SK-N-SH (cell line): ENCODE measurements around the gene IFNL3. TPM values are rescaled to one million over a fixed set of nuclear protein-coding genes. Genes with fewer than 3 reads are reported as not detected.

ENCODE experiments used
- CTCF ChIA-PET: fragments of 300-600, 350-600 bp; formaldehyde crosslinking; extraction: SDS; loops from one replicate; lab custom pipeline; 2021; lab: Yijun Ruan, JAX
- POLR2A ChIA-PET: fragments of 350-600 bp; sonication (Branson Sonifier 250); formaldehyde crosslinking; extraction: SDS; loops from one replicate; lab custom pipeline; 2020; ENCODE audit warnings: antibody characterized with exemption, inconsistent platforms; lab: Yijun Ruan, JAX
- DNase-seq: peaks from one replicate; pipeline ENCODE4 v3.0.0; 2012
- H2AFZ ChIP-seq: fragments of 200-600 bp; sonication (generic); 2 replicates; pipeline ENCODE4 v1.8.1; 2016; ENCODE audit warnings: antibody characterized with exemption, mild to moderate bottlenecking, low read depth
- H3F3A ChIP-seq: fragments of 200-600 bp; sonication (generic); replicated peaks from 2 replicates; pipeline ENCODE3; 2016; ENCODE audit warnings: antibody characterized with exemption, mild to moderate bottlenecking; ENCODE audit not compliant: insufficient read depth
- H3K27ac ChIP-seq, 2 experiments: fragments of 200-500 bp in 1 of 2; fragments of 200-600 bp in 1 of 2; sonication (Bioruptor generic) in 1 of 2; sonication (generic), shearing (Covaris generic) in 1 of 2; 2 replicates each; pipeline versions ENCODE4 v1.5.1 to v1.6.1; 2014 to 2016; ENCODE audit warnings: low read depth in 2 of 2, inconsistent platforms in 1 of 2, low read length in 1 of 2, mild to moderate bottlenecking in 1 of 2, mixed read lengths in 1 of 2
- H3K27me3 ChIP-seq: fragments of 200-600 bp; sonication (generic), shearing (Covaris generic); 2 replicates; pipeline ENCODE4 v1.6.1; 2016; ENCODE audit warnings: mixed run types; ENCODE audit not compliant: insufficient read depth
- H3K36me3 ChIP-seq, 2 experiments: fragments of 200-500 bp in 1 of 2; fragments of 200-600 bp in 1 of 2; sonication (Bioruptor generic) in 1 of 2; sonication (generic) in 1 of 2; replicated peaks in 1 of 2; 2 replicates each; pipeline versions ENCODE3 to v1.5.1; 2014 to 2016; ENCODE audit warnings: low read length in 1 of 2, mild to moderate bottlenecking in 1 of 2; ENCODE audit not compliant: insufficient read depth in 2 of 2, control insufficient read depth in 1 of 2
- H3K4me1 ChIP-seq, 2 experiments: fragments of 200-500 bp in 1 of 2; fragments of 200-600 bp in 1 of 2; sonication (Bioruptor generic) in 1 of 2; sonication (generic), shearing (Covaris generic) in 1 of 2; 2 replicates each; pipeline versions ENCODE4 v1.5.1 to v1.6.1; 2014 to 2016; ENCODE audit warnings: low read depth in 1 of 2, low read length in 1 of 2, mixed run types in 1 of 2; ENCODE audit not compliant: insufficient read depth in 2 of 2, control insufficient read depth in 1 of 2
- H3K4me2 ChIP-seq: fragments of 200-600 bp; sonication (generic), shearing (Covaris generic); 2 replicates; pipeline ENCODE4 v1.6.1; 2017; ENCODE audit warnings: mixed run types
- H3K4me3 ChIP-seq, 2 experiments: fragments of 200-500 bp in 1 of 2; fragments of 200-600 bp in 1 of 2; sonication (Bioruptor generic) in 1 of 2; sonication (generic), shearing (Covaris generic) in 1 of 2; 2 replicates each; pipeline versions ENCODE4 v1.5.1 to v1.8.1; 2014 to 2016; ENCODE audit warnings: low read depth in 2 of 2, inconsistent platforms in 1 of 2, low read length in 1 of 2, mild to moderate bottlenecking in 1 of 2, mixed read lengths in 1 of 2, moderate library complexity in 1 of 2
- H3K79me2 ChIP-seq: fragments of 200-600 bp; sonication (generic); 2 replicates; pipeline ENCODE4 v1.8.1; 2017; ENCODE audit warnings: mild to moderate bottlenecking; ENCODE audit not compliant: insufficient read depth
- H3K9ac ChIP-seq: fragments of 200-600 bp; sonication (generic); 2 replicates; pipeline ENCODE4 v1.6.1; 2017; ENCODE audit warnings: mixed run types
- H3K9me2 ChIP-seq: fragments of 200-600 bp; sonication (generic); 2 replicates; pipeline ENCODE4 v1.6.1; 2017; ENCODE audit warnings: mixed run types
- H3K9me3 ChIP-seq: fragments of 200-600 bp; sonication (generic); 2 replicates; pipeline ENCODE4 v1.6.1; 2017; ENCODE audit warnings: mixed run types, mild to moderate bottlenecking, moderate library complexity
- H4K20me1 ChIP-seq: fragments of 200-600 bp; sonication (generic); 2 replicates; pipeline ENCODE4 v1.6.1; 2017; ENCODE audit warnings: mild to moderate bottlenecking, mixed run types; ENCODE audit not compliant: insufficient read depth
- CTCF ChIP-seq: fragments of 200-600 bp; sonication (generic); IDR thresholded peaks from 2 replicates; pipeline ENCODE4 v1.6.1; 2017; ENCODE audit warnings: antibody characterized with exemption, mild to moderate bottlenecking, moderate library complexity
- EP300 ChIP-seq, 2 experiments: IDR thresholded peaks; 2 replicates each; pipeline versions ENCODE4 v1.4.0 to v1.6.1; 2012; ENCODE audit warnings: borderline replicate concordance in 1 of 2, low read depth in 1 of 2, low read length in 1 of 2
- FOSL2 ChIP-seq: IDR thresholded peaks from 2 replicates; pipeline ENCODE4 v1.4.0; 2012; ENCODE audit warnings: low read depth, mild to moderate bottlenecking, moderate library complexity, borderline replicate concordance
- FOXJ3 ChIP-seq: sonication (generic); formaldehyde crosslinking; IDR thresholded peaks from 2 replicates; pipeline ENCODE4 v1.5.1; 2020; ENCODE audit warnings: mild to moderate bottlenecking, missing genetic modification reagents
- GATA2 ChIP-seq: sonication (generic); formaldehyde crosslinking; IDR thresholded peaks from 2 replicates; pipeline ENCODE4 v1.5.0; 2020; ENCODE audit warnings: mild to moderate bottlenecking, missing genetic modification reagents
- MAX ChIP-seq: IDR thresholded peaks from 2 replicates; pipeline ENCODE4 v1.4.0; 2012; ENCODE audit warnings: low read depth
- NFIC ChIP-seq: IDR thresholded peaks from 2 replicates; pipeline ENCODE4 v1.4.0; 2012; ENCODE audit warnings: borderline replicate concordance
- PBX3 ChIP-seq: IDR thresholded peaks from 2 replicates; pipeline ENCODE4; 2012
- POLR2AphosphoS5 ChIP-seq: IDR thresholded peaks from 2 replicates; pipeline ENCODE4 v1.6.1; 2012; ENCODE audit warnings: low read depth, low read length
- REST ChIP-seq: IDR thresholded peaks from 2 replicates; pipeline ENCODE4 v1.6.1; 2012; ENCODE audit warnings: mild to moderate bottlenecking, low read depth, low read length, moderate library complexity
- RFX5 ChIP-seq: IDR thresholded peaks from 2 replicates; pipeline ENCODE4 v1.6.1; 2012; ENCODE audit warnings: mild to moderate bottlenecking, improper control_type of control experiment, low read length
- SIN3A ChIP-seq: IDR thresholded peaks from 2 replicates; pipeline ENCODE4 v1.6.1; 2012; ENCODE audit warnings: low read depth, mild to moderate bottlenecking, low read length, moderate library complexity, borderline replicate concordance
- TEAD4 ChIP-seq: IDR thresholded peaks from 2 replicates; pipeline ENCODE4 v1.4.0; 2012; ENCODE audit warnings: mild to moderate bottlenecking, borderline replicate concordance; ENCODE audit not compliant: insufficient read depth
- USF1 ChIP-seq: IDR thresholded peaks from 2 replicates; pipeline ENCODE4 v1.4.0; 2012; ENCODE audit warnings: low read depth, borderline replicate concordance
- USF2 ChIP-seq: fragments of 150-350 bp; IDR thresholded peaks from 2 replicates; pipeline ENCODE4 v1.6.1; 2017; ENCODE audit warnings: antibody characterized with exemption, low read length, low read depth, borderline replicate concordance
- YY1 ChIP-seq: IDR thresholded peaks from 2 replicates; pipeline ENCODE4 v1.4.0; 2012; ENCODE audit warnings: low read depth, mild to moderate bottlenecking
- ZBTB33 ChIP-seq: IDR thresholded peaks from 2 replicates; pipeline ENCODE4 v1.4.0; 2012; ENCODE audit warnings: low read depth, borderline replicate concordance
- WGBS: methylation state at CpG from one replicate; pipeline ENCODE4 v1.1.6; 2017; ENCODE audit warnings: low lambda C conversion rate; 5-methylcytosine and 5-hydroxymethylcytosine counted together
- polyA plus RNA-seq, 3 experiments: library from polyadenylated mRNA; depleted of rRNA; stranded (reverse); fragments of >200 nt; gene quantifications; 2 replicates each; pipeline ENCODE4 v1.2.3, GENCODE V29; 2012

Gene IFNL3
- polyA plus RNA-seq, 1 of the 3 experiments (the other 2 are of a cell fraction): not detected

- H3K27ac ChIP-seq: no peak overlapping the region
- H2AFZ ChIP-seq: no peak overlapping the region
- no peaks in the 10 kb centered on the region for H3F3A ChIP-seq
- H3K36me3 ChIP-seq: no peaks in the 10 kb centered on the region
- H3K79me2 ChIP-seq: no peaks in the 10 kb centered on the region
- 53% methylated on average over 19 of the region's 22 CpGs for WGBS
- H3K9me3 ChIP-seq: no peaks in the 10 kb centered on the region
- POLR2A ChIA-PET: no interaction called here
- H3K4me2 ChIP-seq: no peak overlapping the region
- H3K4me1 ChIP-seq: no peaks in the 10 kb centered on the region
- DNase-seq: no peak
- H3K27me3 ChIP-seq: no peaks in the 10 kb centered on the region; the same call in 1 of the 2 replicates
- H3K9me2 ChIP-seq: no peaks in the 10 kb centered on the region
- CTCF ChIA-PET: interaction anchor here (1.2 kb wide), 1 partner anchor 89 kb away, joined by 4 read pairs; no protein-coding TSS in a partner anchor
- H4K20me1 ChIP-seq: no peaks in the 10 kb centered on the region
- TF ChIP-seq USF2: no peak
- no peak for TF ChIP-seq PBX3
- no peak for TF ChIP-seq GATA2 (CRISPR knock-in tag)
- no peak for TF ChIP-seq FOXJ3 (CRISPR knock-in tag)
- TF ChIP-seq REST: no peak
- TF ChIP-seq EP300 (IDR thresholded peaks at IDR 0.05; ENCODE audit: borderline replicate concordance in 1 of 2, low read depth in 1 of 2, low read length in 1 of 2): no peak
- no peak for TF ChIP-seq CTCF
- no peak for TF ChIP-seq POLR2AphosphoS5
- no peak for TF ChIP-seq MAX
- no peak for TF ChIP-seq NFIC
- no peak for TF ChIP-seq FOSL2
- TF ChIP-seq RFX5: no peak
- no peak for TF ChIP-seq USF1
- no peak for TF ChIP-seq ZBTB33
- no peak for TF ChIP-seq SIN3A
- TF ChIP-seq TEAD4: no peak
- TF ChIP-seq YY1: no peak
- no peak overlapping the region for H3K4me3 ChIP-seq
- H3K9ac ChIP-seq: no peak overlapping the region
Observed at GRCh38 chr19:39237200-39238184, 7.3 kb downstream of the IFNL3 start.
